Fibroblast of lung (primary cell): ENCODE results near the gene ADCYAP1R1.

ENCODE experiments used
- CTCF ChIP-seq, 2 donors: IDR thresholded peaks in 1 of 2; conservative IDR thresholded peaks in 1 of 2; 1 replicate in 1 of 2; 2 replicates in 1 of 2; pipeline ENCODE4 v1.5.1; 2011 to 2012; ENCODE audit warnings: low read length in 2 of 2, control low read depth in 1 of 2, inconsistent platforms in 1 of 2, low read depth in 1 of 2, mild to moderate bottlenecking in 1 of 2
- EZH2 ChIP-seq: IDR thresholded peaks from 2 replicates; pipeline ENCODE4 v1.5.1; 2012; ENCODE audit warnings: low read length, control low read depth, mild to moderate bottlenecking; ENCODE audit errors: missing control alignments

DNA sequence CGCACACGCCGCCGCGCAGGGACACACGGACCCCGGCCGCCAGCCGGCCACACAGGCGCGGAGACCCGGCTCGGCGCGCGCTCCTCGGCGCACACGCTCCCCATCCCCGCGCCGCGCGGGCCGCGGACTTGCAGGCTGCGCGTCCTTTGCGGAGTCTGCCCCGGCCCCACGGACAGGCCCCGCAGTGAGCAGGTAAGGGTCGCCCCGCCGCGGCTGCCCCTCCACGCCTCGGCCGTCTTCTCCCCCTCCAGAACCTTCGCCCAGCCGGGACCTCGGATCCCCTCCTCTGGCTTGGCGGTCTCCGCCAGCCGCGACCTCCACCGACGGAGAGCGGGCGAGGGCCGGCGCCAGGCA lies 356 bp downstream of the ADCYAP1R1 start:
- TF ChIP-seq CTCF (conservative IDR thresholded peaks at IDR 0.05 in 1 of 2, IDR thresholded peaks at IDR 0.05 in 1 of 2; ENCODE audit: low read depth in 1 of 2, low read length in 2 of 2): no peak
- no peak for TF ChIP-seq EZH2
